GM03348 (cell line): ENCODE data around the gene KLRG1.

ENCODE experiments used
- DNase-seq: peaks from one replicate; pipeline ENCODE4 v3.0.0; 2012; ENCODE audit warnings: low spot score

The KLRG1 gene

GRCh38 chr12:8985213-8985754 is 4.1 kb upstream of the KLRG1 start:
- DNase-seq, result no peak

GRCh38 chr12:8987163-8987562 is 2.2 kb upstream of the KLRG1 start:
- DNase-seq, result no peak

- DNase-seq, result no peak
These were observed 1.7 kb upstream of the KLRG1 start for GRCh38 chr12:8987685-8988084.

- no peak for DNase-seq
These were observed 2.3 kb downstream of the KLRG1 start for GRCh38 chr12:8991371-8992345.

- no peak for DNase-seq
These were observed 4.5 kb downstream of the KLRG1 start for GRCh38 chr12:8993827-8994226.

GRCh38 chr12:8995021-8995775 is 5.9 kb downstream of the KLRG1 start:
- no peak for DNase-seq

GRCh38 chr12:8996682-8997405 is 7.5 kb downstream of the KLRG1 start:
- no peak for DNase-seq

GRCh38 chr12:9001233-9001632 is 11.9 kb downstream of the KLRG1 start:
- no peak for DNase-seq

- no peak for DNase-seq
These were observed 13.0 kb downstream of the KLRG1 start for GRCh38 chr12:9002335-9002734.

- no peak for DNase-seq
These were observed 33.2 kb downstream of the KLRG1 start for GRCh38 chr12:9022592-9022991.

- DNase-seq, result no peak
These were observed 35.2 kb downstream of the KLRG1 start for GRCh38 chr12:9024512-9024911.

- DNase-seq, result no peak
These were observed 38.1 kb downstream of the KLRG1 start for GRCh38 chr12:9027161-9028059.

GRCh38 chr12:9030776-9031175 is 41.4 kb downstream of the KLRG1 start:
- no peak for DNase-seq

- DNase-seq, result no peak
These were observed 43.0 kb downstream of the KLRG1 start for GRCh38 chr12:9032202-9032964.

- DNase-seq, result no peak
These were observed 44.0 kb downstream of the KLRG1 start for GRCh38 chr12:9033265-9033887.

GRCh38 chr12:9034095-9034494 is 44.7 kb downstream of the KLRG1 start:
- DNase-seq, result no peak

GRCh38 chr12:9036227-9036626 is 46.9 kb downstream of the KLRG1 start:
- DNase-seq, result no peak

GRCh38 chr12:9037431-9037830 is 48.1 kb downstream of the KLRG1 start:
- DNase-seq, result no peak

GRCh38 chr12:9039397-9039977 is 50.1 kb downstream of the KLRG1 start:
- DNase-seq, result peak; percentile 81
